Neural progenitor cell (in vitro differentiated cells): Measurements from ENCODE around the gene IRS2. TPM values are rescaled to one million over a fixed set of nuclear protein-coding genes. Genes with fewer than 3 reads are reported as not detected.

ENCODE experiments used
- DNase-seq: peaks from one replicate; pipeline ENCODE4 v3.0.0-alpha.2; 2016; ENCODE audit warnings: low spot score
- H2AFZ ChIP-seq: fragments of 200-600 bp; sonication (generic); replicated peaks from 2 replicates; pipeline ENCODE4 v1.6.1; 2016; ENCODE audit warnings: antibody characterized with exemption
- H3F3A ChIP-seq: fragments of 200-600 bp; sonication (generic); 2 replicates; pipeline ENCODE4 v1.6.1; 2016; ENCODE audit warnings: antibody characterized with exemption, low read depth
- H3K27ac ChIP-seq: fragments of 200-600 bp; sonication (generic); 2 replicates; pipeline ENCODE4 v1.5.1; 2016; ENCODE audit warnings: mild to moderate bottlenecking
- H3K27me3 ChIP-seq: fragments of 200-600 bp; sonication (generic); 2 replicates; pipeline ENCODE4 v1.6.1; 2016; ENCODE audit warnings: mild to moderate bottlenecking, moderate library complexity
- H3K36me3 ChIP-seq: fragments of 200-600 bp; sonication (generic); 2 replicates; pipeline ENCODE4 v1.5.1; 2016
- H3K4me1 ChIP-seq: fragments of 200-600 bp; sonication (generic); 2 replicates; pipeline ENCODE4 v1.6.1; 2016; ENCODE audit warnings: mixed run types
- H3K4me2 ChIP-seq: fragments of 200-600 bp; sonication (generic); 2 replicates; pipeline ENCODE4 v1.6.1; 2016
- H3K4me3 ChIP-seq: fragments of 200-600 bp; sonication (generic); 2 replicates; pipeline ENCODE4 v1.5.1; 2016
- H3K79me2 ChIP-seq: fragments of 200-600 bp; sonication (generic); 2 replicates; pipeline ENCODE4 v1.6.1; 2016; ENCODE audit warnings: low read depth
- H3K9ac ChIP-seq: fragments of 200-600 bp; sonication (generic); 2 replicates; pipeline ENCODE4 v1.6.1; 2016
- H3K9me3 ChIP-seq: fragments of 200-600 bp; sonication (generic); 2 replicates; pipeline ENCODE4 v1.5.1; 2016; ENCODE audit warnings: low read depth
- H4K20me1 ChIP-seq: fragments of 200-600 bp; sonication (generic); 2 replicates; pipeline ENCODE4 v1.6.1; 2016; ENCODE audit warnings: low read depth
- H3K27ac Mint-ChIP-seq: 3 replicates; pipeline ENCODE4 v1.8.0; 2021; ENCODE audit warnings: mixed read lengths
- H3K27me3 Mint-ChIP-seq: 2 replicates; pipeline ENCODE4 v1.8.0; 2022; ENCODE audit warnings: low read depth, mild to moderate bottlenecking, inconsistent platforms, moderate library complexity, mixed read lengths; ENCODE audit not compliant: insufficient read depth
- H3K36me3 Mint-ChIP-seq: 3 replicates; pipeline ENCODE4 v1.8.0; 2021; ENCODE audit warnings: mixed read lengths
- H3K4me1 Mint-ChIP-seq: 3 replicates; pipeline ENCODE4 v1.8.0; 2021; ENCODE audit warnings: mixed read lengths
- H3K4me3 Mint-ChIP-seq: 3 replicates; pipeline ENCODE4 v1.8.0; 2021; ENCODE audit warnings: mild to moderate bottlenecking, moderate library complexity, mixed read lengths
- H3K9me3 Mint-ChIP-seq: 3 replicates; pipeline ENCODE4 v1.8.0; 2020; ENCODE audit warnings: mixed read lengths
- EZH2 ChIP-seq: fragments of 200-600 bp; sonication (generic); IDR thresholded peaks from 2 replicates; pipeline ENCODE4 v1.6.1; 2017; ENCODE audit warnings: antibody characterized with exemption, mild to moderate bottlenecking, moderate library complexity
- EZH2phosphoT487 ChIP-seq: fragments of 200-600 bp; sonication (generic); IDR thresholded peaks from 2 replicates; pipeline ENCODE4 v1.6.1; 2017; ENCODE audit warnings: antibody characterized with exemption
- total RNA-seq: library from RNA; depleted of rRNA; stranded (reverse); fragments of >200 nt; gene quantifications from 2 replicates; pipeline ENCODE4 v1.2.3, GENCODE V29; 2015; ENCODE audit warnings: low replicate concordance
- TF ChIP-seq, protein P1 (sequence below): fragments of 200-600 bp; sonication (generic); IDR thresholded peaks from 2 replicates; pipeline ENCODE4 v1.5.1; 2017; ENCODE audit warnings: antibody characterized with exemption, mild to moderate bottlenecking

IRS2 gene
- total RNA-seq, 1 donor from 2014 or later = 4.2 TPM

DNA sequence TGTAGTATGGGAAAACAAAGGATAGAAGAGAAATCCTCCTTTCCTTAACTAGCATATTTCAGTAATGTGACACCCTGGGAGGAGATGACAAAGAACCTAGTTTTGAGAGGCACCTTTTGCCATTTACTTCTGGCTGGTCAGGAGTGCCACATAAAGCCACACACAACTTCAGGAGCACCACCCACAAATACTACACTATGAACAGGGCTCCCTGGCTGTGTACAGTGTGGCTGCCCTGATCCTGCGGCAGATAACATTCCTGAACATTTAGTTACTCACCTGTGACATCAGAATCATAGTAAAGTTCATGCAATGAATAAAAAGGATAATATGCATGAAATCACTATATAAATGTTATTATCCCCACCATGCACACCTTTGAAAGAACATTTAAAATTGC lies 17.4 kb upstream of the IRS2 start:
- Histone ChIP-seq H3F3A (no peaks in the 10 kb centered on the region), H3K9me3 (no peaks in the 10 kb centered on the region), H3K27ac (no peak overlapping the region), H3K9ac (no peak overlapping the region), H3K27me3 (no peaks in the 10 kb centered on the region), H2AFZ (no peak overlapping the region), H3K79me2 (no peaks in the 10 kb centered on the region), H3K4me3 (no peak overlapping the region), H3K36me3 (no peaks in the 10 kb centered on the region), H3K4me2 (no peak overlapping the region), H3K4me1 (no peaks in the 10 kb centered on the region), H4K20me1 (no peaks in the 10 kb centered on the region)
- TF ChIP-seq EZH2 = no peak
- TF ChIP-seq, protein P1, sequence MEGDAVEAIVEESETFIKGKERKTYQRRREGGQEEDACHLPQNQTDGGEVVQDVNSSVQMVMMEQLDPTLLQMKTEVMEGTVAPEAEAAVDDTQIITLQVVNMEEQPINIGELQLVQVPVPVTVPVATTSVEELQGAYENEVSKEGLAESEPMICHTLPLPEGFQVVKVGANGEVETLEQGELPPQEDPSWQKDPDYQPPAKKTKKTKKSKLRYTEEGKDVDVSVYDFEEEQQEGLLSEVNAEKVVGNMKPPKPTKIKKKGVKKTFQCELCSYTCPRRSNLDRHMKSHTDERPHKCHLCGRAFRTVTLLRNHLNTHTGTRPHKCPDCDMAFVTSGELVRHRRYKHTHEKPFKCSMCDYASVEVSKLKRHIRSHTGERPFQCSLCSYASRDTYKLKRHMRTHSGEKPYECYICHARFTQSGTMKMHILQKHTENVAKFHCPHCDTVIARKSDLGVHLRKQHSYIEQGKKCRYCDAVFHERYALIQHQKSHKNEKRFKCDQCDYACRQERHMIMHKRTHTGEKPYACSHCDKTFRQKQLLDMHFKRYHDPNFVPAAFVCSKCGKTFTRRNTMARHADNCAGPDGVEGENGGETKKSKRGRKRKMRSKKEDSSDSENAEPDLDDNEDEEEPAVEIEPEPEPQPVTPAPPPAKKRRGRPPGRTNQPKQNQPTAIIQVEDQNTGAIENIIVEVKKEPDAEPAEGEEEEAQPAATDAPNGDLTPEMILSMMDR = no peak
- no peak for TF ChIP-seq EZH2phosphoT487
- Mint-ChIP-seq H3K4me1 (no peaks in the 10 kb centered on the region), H3K4me3 (no peak overlapping the region), H3K27me3 (peaks cover 2% of the 10 kb centered on the region), H3K9me3 (no peaks in the 10 kb centered on the region), H3K36me3 (no peaks in the 10 kb centered on the region), H3K27ac (no peak overlapping the region)
- no peak for DNase-seq

DNA sequence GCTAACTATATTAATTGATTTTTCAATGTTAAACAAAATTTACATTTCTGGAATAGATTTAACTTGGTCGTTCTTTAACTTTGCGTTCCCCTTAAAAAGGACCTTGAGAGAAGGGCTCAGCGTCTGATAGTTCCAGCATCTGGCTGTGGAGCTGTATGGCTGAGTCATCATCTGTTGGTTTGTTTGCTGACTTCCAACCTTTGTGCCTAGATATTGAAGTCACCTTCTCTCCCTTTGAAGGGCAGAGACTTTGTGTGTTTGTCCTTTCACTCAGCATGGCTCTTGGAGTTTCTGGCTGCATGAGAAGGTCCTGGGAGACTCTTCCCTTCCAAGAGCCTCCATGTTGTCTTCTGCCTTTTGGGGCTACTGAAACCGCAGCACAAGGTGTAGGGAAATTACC lies 16.6 kb upstream of the IRS2 start:
- no peaks in the 10 kb centered on the region for H3K27me3 ChIP-seq
- H3K9ac ChIP-seq = no peak overlapping the region
- no peaks in the 10 kb centered on the region for H3K9me3 ChIP-seq
- H3F3A ChIP-seq = no peaks in the 10 kb centered on the region
- no peaks in the 10 kb centered on the region for H4K20me1 ChIP-seq
- H3K4me1 ChIP-seq = no peaks in the 10 kb centered on the region
- Mint-ChIP-seq H3K4me3 (no peak overlapping the region), H3K4me1 (no peaks in the 10 kb centered on the region), H3K27ac (no peak overlapping the region), H3K9me3 (no peaks in the 10 kb centered on the region), H3K36me3 (no peaks in the 10 kb centered on the region), H3K27me3 (no peaks in the 10 kb centered on the region)
- H3K36me3 ChIP-seq = no peaks in the 10 kb centered on the region
- no peak overlapping the region for H3K4me3 ChIP-seq
- TF ChIP-seq EZH2 = no peak
- TF ChIP-seq EZH2phosphoT487 = no peak
- no peak overlapping the region for H3K27ac ChIP-seq
- no peak for DNase-seq
- H3K79me2 ChIP-seq = no peaks in the 10 kb centered on the region
- H3K4me2 ChIP-seq = no peak overlapping the region
- no peak overlapping the region for H2AFZ ChIP-seq

DNA sequence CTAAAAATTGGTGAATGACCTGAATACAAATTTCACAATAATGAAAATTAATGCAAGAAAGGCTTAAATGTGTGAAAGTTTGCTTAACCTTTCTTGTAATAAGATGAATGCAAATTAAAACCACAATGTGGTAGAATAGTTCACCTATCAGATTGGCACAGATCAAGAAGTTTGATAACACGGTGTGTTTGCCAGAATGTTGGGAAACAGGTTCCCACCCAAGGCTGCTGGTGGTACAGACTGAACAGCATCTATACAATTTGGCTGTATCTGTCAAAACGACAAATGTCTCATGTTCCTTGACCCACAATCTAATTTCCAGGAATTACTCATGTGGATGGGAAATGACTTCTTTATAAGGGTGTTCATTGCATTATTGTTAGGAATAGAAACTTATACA lies 8.6 kb upstream of the IRS2 start:
- Mint-ChIP-seq H3K27ac (no peak overlapping the region), H3K27me3 (no peaks in the 10 kb centered on the region), H3K4me1 (peaks cover 8% of the 10 kb centered on the region), H3K9me3 (no peaks in the 10 kb centered on the region), H3K36me3 (no peaks in the 10 kb centered on the region), H3K4me3 (no peak overlapping the region)
- Histone ChIP-seq H3K27ac (no peak overlapping the region), H3K4me1 (no peaks in the 10 kb centered on the region), H3K79me2 (no peaks in the 10 kb centered on the region), H3K4me2 (no peak overlapping the region), H2AFZ (no peak overlapping the region), H3K27me3 (no peaks in the 10 kb centered on the region), H3K9ac (no peak overlapping the region), H4K20me1 (no peaks in the 10 kb centered on the region), H3F3A (no peaks in the 10 kb centered on the region), H3K9me3 (no peaks in the 10 kb centered on the region), H3K36me3 (no peaks in the 10 kb centered on the region), H3K4me3 (no peak overlapping the region)
- TF ChIP-seq EZH2 (no peak), EZH2phosphoT487 (no peak)
- TF ChIP-seq, protein P1 = no peak
- DNase-seq = no peak

DNA sequence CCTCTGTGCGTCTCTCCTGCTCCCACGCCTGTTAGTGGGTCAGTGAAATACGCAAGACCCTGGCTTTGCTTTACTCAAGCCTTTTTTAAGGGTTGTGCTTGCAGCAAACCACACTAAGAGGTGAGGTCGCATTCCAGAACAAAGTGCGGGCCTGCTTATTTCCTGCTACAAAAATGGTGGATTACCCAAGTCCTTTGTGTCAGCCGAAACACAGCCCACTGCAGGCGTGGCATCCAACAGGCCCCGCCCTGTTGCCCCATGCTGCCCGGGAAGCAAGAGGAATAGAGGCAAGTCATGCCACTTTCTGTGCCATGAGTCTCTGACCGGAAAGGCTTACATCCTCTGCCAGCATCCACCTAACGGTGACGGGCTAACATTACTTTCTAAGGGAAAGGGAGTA lies 7.7 kb upstream of the IRS2 start:
- Histone ChIP-seq H3K27ac (no peak overlapping the region), H3K4me2 (no peak overlapping the region), H3K9me3 (no peaks in the 10 kb centered on the region), H3K36me3 (no peaks in the 10 kb centered on the region), H3F3A (peaks cover 6% of the 10 kb centered on the region), H3K79me2 (no peaks in the 10 kb centered on the region), H3K4me1 (no peaks in the 10 kb centered on the region), H2AFZ (no peak overlapping the region), H4K20me1 (no peaks in the 10 kb centered on the region), H3K4me3 (no peak overlapping the region), H3K9ac (no peak overlapping the region), H3K27me3 (no peaks in the 10 kb centered on the region)
- no peak for DNase-seq
- Mint-ChIP-seq H3K36me3 (no peaks in the 10 kb centered on the region), H3K9me3 (no peaks in the 10 kb centered on the region), H3K4me3 (no peak overlapping the region), H3K4me1 (peaks cover 8% of the 10 kb centered on the region), H3K27me3 (no peaks in the 10 kb centered on the region), H3K27ac (no peak overlapping the region)
- no peak for TF ChIP-seq EZH2
- TF ChIP-seq EZH2phosphoT487 = no peak
- TF ChIP-seq, protein P1 = no peak
